Glomerular visceral epithelial cell (primary cell): ENCODE data around the gene OR13C9.
"Not testable (repeated sequence)": the region's sequence is repeated elsewhere in the genome, so short reads cannot be mapped to it uniquely, and the experiment has no call there.

Experiments used
- DNase-seq: peaks from one replicate; pipeline ENCODE4 v3.0.0-alpha.2; 2016; ENCODE audit errors: extremely low spot score

The OR13C9 gene

GRCh38 chr9:104618104-104618503 lies at the start of gene OR13C9:
TSS of gene OR13C9 (minus strand) at chr9:104618204. CDS start at chr9:104618204, 0 bp downstream.
- DNase-seq: no peak

- DNase-seq: no peak
Observed at GRCh38 chr9:104658496-104659195, 40.6 kb upstream of the OR13C9 start.

- no peak for DNase-seq
Observed at GRCh38 chr9:104635456-104635855, 17.5 kb upstream of the OR13C9 start.

GRCh38 chr9:104633976-104634520 lies 16.0 kb upstream of the OR13C9 start:
- DNase-seq: no peak

GRCh38 chr9:104625964-104626363 lies 8.0 kb upstream of the OR13C9 start:
- not testable (repeated sequence) for DNase-seq

- no peak for DNase-seq
Observed at GRCh38 chr9:104617418-104617817, 586 bp downstream of the OR13C9 start.

- no peak for DNase-seq
Observed at GRCh38 chr9:104611213-104611612, 6.8 kb downstream of the OR13C9 start.

GRCh38 chr9:104608336-104608735 lies 9.7 kb downstream of the OR13C9 start:
- DNase-seq: no peak

GRCh38 chr9:104606152-104606551 lies 11.9 kb downstream of the OR13C9 start:
- DNase-seq: no peak

GRCh38 chr9:104605527-104605926 lies 12.5 kb downstream of the OR13C9 start, which contains the start of gene OR13C2:
TSS of gene OR13C2 (minus strand) at chr9:104605627. CDS start at chr9:104605627, 0 bp downstream.
- not testable (repeated sequence) for DNase-seq

GRCh38 chr9:104604801-104605200 lies 13.2 kb downstream of the OR13C9 start:
- DNase-seq: no peak

GRCh38 chr9:104599313-104599712 lies 18.7 kb downstream of the OR13C9 start, which contains the start of gene OR13C5:
TSS of gene OR13C5 (minus strand) at chr9:104599413. CDS start at chr9:104599413, 0 bp downstream.
- DNase-seq: not testable (repeated sequence)

- not testable (repeated sequence) for DNase-seq
Observed at GRCh38 chr9:104598749-104599148, 19.3 kb downstream of the OR13C9 start.

- DNase-seq: no peak
Observed at GRCh38 chr9:104589626-104590025, 28.4 kb downstream of the OR13C9 start.

- DNase-seq: no peak
Observed at GRCh38 chr9:104586496-104587180, 31.4 kb downstream of the OR13C9 start.

- no peak for DNase-seq
Observed at GRCh38 chr9:104580562-104580961, 37.4 kb downstream of the OR13C9 start.

GRCh38 chr9:104577263-104577662 lies 40.7 kb downstream of the OR13C9 start:
- no peak for DNase-seq

GRCh38 chr9:104575456-104575855 lies 42.5 kb downstream of the OR13C9 start:
- no peak for DNase-seq

GRCh38 chr9:104572612-104573011 lies 45.4 kb downstream of the OR13C9 start:
- DNase-seq: no peak

GRCh38 chr9:104568868-104569267 lies 49.1 kb downstream of the OR13C9 start, which contains the start of gene OR13C8:
TSS of gene OR13C8 (plus strand) at chr9:104569168. CDS start at chr9:104569168, 0 bp downstream.
- no peak for DNase-seq
